Left lung (tissue), 14 donors: ENCODE data around the gene MOB4. TPM values are rescaled to one million over a fixed set of nuclear protein-coding genes. Genes with fewer than 3 reads are reported as not detected.

Source experiments
- ATAC-seq: fragments of 200-7000 bp; cut with Tn5 transposase; one replicate; pipeline ENCODE4 v1.9.1; 2020; ENCODE audit warnings: moderate library complexity
- DNase-seq, 4 donors: peaks; one replicate each; pipeline ENCODE4 v3.0.0-alpha.2; 2013 to 2020
- H3K27ac ChIP-seq, 2 donors: fragments of 200-600 bp; sonication (generic) in 1 of 2; one replicate each; pipeline versions ENCODE4 v1.5.0 to v1.8.0; 2020 to 2021
- H3K27me3 ChIP-seq, 2 donors: fragments of 200-600 bp; sonication (generic) in 1 of 2; one replicate each; pipeline versions ENCODE4 v1.5.0 to v1.8.0; 2020 to 2021
- H3K36me3 ChIP-seq, 2 donors: fragments of 200-600 bp; sonication (generic) in 1 of 2; one replicate each; pipeline versions ENCODE4 v1.5.0 to v1.8.0; 2020 to 2021
- H3K4me1 ChIP-seq, 2 donors: fragments of 200-600 bp; one replicate each; pipeline ENCODE4 v1.8.0; 2021
- H3K4me3 ChIP-seq, 2 donors: fragments of 200-600 bp; sonication (generic) in 1 of 2; one replicate each; pipeline versions ENCODE4 v1.5.0 to v1.8.0; 2020 to 2021; ENCODE audit warnings: mild to moderate bottlenecking in 1 of 2
- H3K9me3 ChIP-seq, 2 donors: fragments of 200-600 bp; sonication (generic) in 1 of 2; one replicate each; pipeline versions ENCODE4 v1.5.0 to v1.8.0; 2020 to 2021
- CTCF ChIP-seq, 2 donors: fragments of 200-600 bp; sonication (generic) in 1 of 2; IDR thresholded peaks; one replicate each; pipeline versions ENCODE4 v1.5.0 to v1.8.0; 2021; ENCODE audit warnings: antibody characterized with exemption in 2 of 2
- intact Hi-C, 2 donors: fragments of 100-400 bp; cut with DNase I; formaldehyde crosslinking; loops; one replicate each; pipeline versions ENCODE4 v1.11.2 to v1.14.2; 2022
- long read RNA-seq, 12 donors: library from polyadenylated mRNA in 2 of 12; unstranded in 2 of 12; transcript quantifications; one replicate each; pipeline ENCODE4 v2.0.0 and lab custom pipeline, GENCODE V29; 2019 to 2026
- polyA plus RNA-seq, 6 donors: library from polyadenylated mRNA; unstranded; fragments of 120-200 nt; gene quantifications; one replicate each; pipeline ENCODE4 v1.2.1, GENCODE V29; 2013; ENCODE audit not compliant: insufficient read length in 6 of 6
- total RNA-seq, 2 donors: library from RNA; stranded (reverse); fragmentation: NEBNext Ultra II Directional; extraction: Animal tissue kit (Norgen Biotek cat#: 25700); gene quantifications; one replicate each; pipeline ENCODE4 v1.2.1, GENCODE V29; 2021
- donor health status: DM: no; HTN: yes; CAD: no.
- donor health status: DM: no; HTN: no; CAD: no.

MOB4 gene
- 10 to 100 TPM; 23.0 to 27.7 TPM for total RNA-seq
- polyA plus RNA-seq: 10 to 100 TPM; 43.6 to 54.2 (median 47.7) TPM
- long read RNA-seq, donor 1, transcript MOB4-202 (8 exons, 3,986 nt): major isoform, 27 of 42 reads
- long read RNA-seq, donor 1, partial matches to known transcripts: 13 of 42 reads
- long read RNA-seq, donor 1, other reads (novel, unspliced or antisense): 0 of 42 reads
- long read RNA-seq, donor 2, transcript MOB4-207 (7 exons, 1,021 nt): minor isoform, 5 of 31 reads
- long read RNA-seq, donor 2, transcript MOB4-202 (8 exons, 3,986 nt): major isoform, 26 of 31 reads
- long read RNA-seq, donor 2, partial matches to known transcripts: 0 of 31 reads
- long read RNA-seq, donor 2, other reads (novel, unspliced or antisense): 0 of 31 reads
- long read RNA-seq, donor 3, transcript MOB4-202 (8 exons, 3,986 nt): major isoform, 25 of 25 reads
- long read RNA-seq, donor 3, partial matches to known transcripts: 0 of 25 reads
- long read RNA-seq, donor 3, other reads (novel, unspliced or antisense): 0 of 25 reads
- long read RNA-seq, donor 4, transcript MOB4-202 (8 exons, 3,986 nt): major isoform, 15 of 18 reads
- long read RNA-seq, donor 4, partial matches to known transcripts: 0 of 18 reads
- long read RNA-seq, donor 4, other reads (novel, unspliced or antisense): 2 of 18 reads
- long read RNA-seq, donor 5, transcript MOB4-202 (8 exons, 3,986 nt): major isoform, 34 of 36 reads
- long read RNA-seq, donor 5, partial matches to known transcripts: 0 of 36 reads
- long read RNA-seq, donor 5, other reads (novel, unspliced or antisense): 0 of 36 reads
- long read RNA-seq, donor 6, transcript MOB4-202 (8 exons, 3,986 nt): major isoform, 36 of 55 reads
- long read RNA-seq, donor 6, partial matches to known transcripts: 14 of 55 reads
- long read RNA-seq, donor 6, other reads (novel, unspliced or antisense): 0 of 55 reads
- long read RNA-seq, donor 7, transcript MOB4-202 (8 exons, 3,986 nt): major isoform, 12 of 15 reads
- long read RNA-seq, donor 7, partial matches to known transcripts: 0 of 15 reads
- long read RNA-seq, donor 7, other reads (novel, unspliced or antisense): 0 of 15 reads
- long read RNA-seq, donor 8, transcript MOB4-202 (8 exons, 3,986 nt): major isoform, 20 of 20 reads
- long read RNA-seq, donor 8, partial matches to known transcripts: 0 of 20 reads
- long read RNA-seq, donor 8, other reads (novel, unspliced or antisense): 0 of 20 reads
- long read RNA-seq, donor 9: 0 reads
- long read RNA-seq, donor 10, transcript MOB4-202 (8 exons, 3,986 nt): major isoform, 13 of 14 reads
- long read RNA-seq, donor 10, partial matches to known transcripts: 0 of 14 reads
- long read RNA-seq, donor 10, other reads (novel, unspliced or antisense): 0 of 14 reads
- long read RNA-seq, donor 11, transcript MOB4-202 (8 exons, 3,986 nt): major isoform, 42 of 47 reads
- long read RNA-seq, donor 11, partial matches to known transcripts: 0 of 47 reads
- long read RNA-seq, donor 11, other reads (novel, unspliced or antisense): 0 of 47 reads
- long read RNA-seq, donor 12, transcript MOB4-202 (8 exons, 3,986 nt): major isoform, 15 of 24 reads
- long read RNA-seq, donor 12, partial matches to known transcripts: 6 of 24 reads
- long read RNA-seq, donor 12, other reads (novel, unspliced or antisense): 0 of 24 reads

- no peaks in the 10 kb centered on the region for H3K27me3 ChIP-seq
- TF ChIP-seq CTCF (IDR thresholded peaks at IDR 0.05): peak in 1 of 2 donors; percentile 31
- H3K27ac ChIP-seq: peak within 1 kb of the TSS; percentile 89 to 96
- DNase-seq: peak; percentile 94 to 100 (median 97)
- intact Hi-C loops: no loop called here
- no peaks in the 10 kb centered on the region for H3K9me3 ChIP-seq
- H3K4me1 ChIP-seq: peaks cover 16 to 39% of the 10 kb centered on the region in 2 donors
- H3K4me3 ChIP-seq: peak within 1 kb of the TSS; percentile 98 to 99
- no peaks in the 10 kb centered on the region for H3K36me3 ChIP-seq
- ATAC-seq: peak; percentile 99
Observed at GRCh38 chr2:197515739-197516392, at the start of gene MOB4. Gene MOB4, plus strand, starts transcription at chr2:197516066. Its CDS starts 21 bp downstream, at chr2:197516087.

GRCh38 chr2:197472166-197472565 lies 43.7 kb upstream of the MOB4 start:
- no peak for TF ChIP-seq CTCF (IDR thresholded peaks at IDR 0.05)
- DNase-seq (no peak), ATAC-seq (no peak)
- Histone ChIP-seq H3K9me3 (no peaks in the 10 kb centered on the region), H3K27me3 (no peaks in the 10 kb centered on the region), H3K4me1 (peaks cover 0 to 7% of the 10 kb centered on the region in 2 donors), H3K4me3 (no peak overlapping the region), H3K36me3 (peaks cover 3 to 98% of the 10 kb centered on the region in 2 donors), H3K27ac (no peak overlapping the region)
- intact Hi-C loops: no loop called here

GRCh38 chr2:197477797-197478196 lies 38.1 kb upstream of the MOB4 start:
- Histone ChIP-seq H3K27ac (peak overlapping the region in 1 of 2 donors; percentile 65), H3K4me3 (no peak overlapping the region), H3K36me3 (peaks cover 3 to 81% of the 10 kb centered on the region in 2 donors), H3K9me3 (peaks cover 0 to 9% of the 10 kb centered on the region in 2 donors), H3K4me1 (peaks cover 0 to 24% of the 10 kb centered on the region in 2 donors), H3K27me3 (no peaks in the 10 kb centered on the region)
- no peak for ATAC-seq
- no peak for DNase-seq
- intact Hi-C loops: no loop called here
- no peak for TF ChIP-seq CTCF (IDR thresholded peaks at IDR 0.05)
